K562 (cell line): ENCODE measurements around the gene MTHFSD. TPM values are rescaled to one million over a fixed set of nuclear protein-coding genes. Genes with fewer than 3 reads are reported as not detected.

Experiments
- ATAC-seq: fragments of 200-7000 bp; cut with Tn5 transposase; 3 replicates; pipeline ENCODE4 v1.9.1; 2020; ENCODE audit warnings: moderate library complexity
- BruUV-seq: library from RNA; stranded (reverse); fragments of 400-500 nt; replicated peaks from 2 replicates; lab custom pipeline; 2021; lab: Mats Ljungman, UMichigan
- CTCF ChIA-PET: fragments of 300-600 bp; formaldehyde crosslinking; extraction: SDS; loops from one replicate; lab custom pipeline; 2021; ENCODE audit warnings: low intra/inter-chr PET ratio; lab: Yijun Ruan, JAX
- POLR2A ChIA-PET: fragments of 300-600, 350-650 bp; sonication (Branson Sonifier 250); formaldehyde crosslinking; extraction: SDS; loops from one replicate; lab custom pipeline; 2021; ENCODE audit warnings: antibody characterized with exemption, inconsistent platforms; lab: Yijun Ruan, JAX
- DNase-seq, 4 experiments: peaks; one replicate each; pipeline versions ENCODE4 v3.0.0 to v3.0.0-alpha.2; 2011 to 2018; ENCODE audit warnings: low spot score in 3 of 4, mixed read lengths in 3 of 4; ENCODE audit errors: extremely low read depth in 1 of 4
- FAIRE-seq: peaks from 2 replicates; lab custom pipeline; 2011; peaks lifted over from hg19 to GRCh38; lab: Jason Lieb, UNC
- H2AFZ ChIP-seq: 2 replicates; pipeline ENCODE4 v1.6.0; 2011; ENCODE audit warnings: low read depth, low read length, control low read depth, inconsistent platforms
- H3K27ac ChIP-seq: fragments of 200-600 bp; 3 replicates; pipeline ENCODE4 v1.8.0; 2011; ENCODE audit warnings: low read depth, mild to moderate bottlenecking, control low read depth, inconsistent platforms, low read length, moderate library complexity, mixed read lengths; ENCODE audit errors: extremely low read depth
- H3K27me3 ChIP-seq, 2 experiments: fragments of 300-600 bp in 1 of 2; 2 replicates in 1 of 2; 3 replicates in 1 of 2; pipeline versions ENCODE4 v1.6.0 to v1.8.0; 2011; ENCODE audit warnings: inconsistent platforms in 2 of 2, low read length in 2 of 2, mild to moderate bottlenecking in 1 of 2, mixed read lengths in 1 of 2, moderate library complexity in 1 of 2; ENCODE audit not compliant: control insufficient read depth in 2 of 2, insufficient read depth in 2 of 2
- H3K36me3 ChIP-seq: fragments of 300-600 bp; 3 replicates; pipeline ENCODE4 v1.8.0; 2011; ENCODE audit warnings: mild to moderate bottlenecking, low read length, inconsistent platforms; ENCODE audit not compliant: control insufficient read depth, insufficient read depth
- H3K4me1 ChIP-seq, 2 experiments: fragments of 200-600 bp in 1 of 2; replicated peaks in 1 of 2; 2 replicates in 1 of 2; 3 replicates in 1 of 2; pipeline versions ENCODE4 v1.5.1 to v1.8.0; 2011; ENCODE audit warnings: inconsistent platforms in 2 of 2, low read length in 2 of 2, mild to moderate bottlenecking in 1 of 2, mixed read lengths in 1 of 2, moderate library complexity in 1 of 2; ENCODE audit not compliant: control insufficient read depth in 2 of 2, insufficient read depth in 2 of 2
- H3K4me2 ChIP-seq: 2 replicates; pipeline ENCODE4 v1.6.1; 2011; ENCODE audit warnings: low read length, control low read depth, inconsistent platforms, mixed read lengths; ENCODE audit not compliant: insufficient read depth
- H3K4me3 ChIP-seq: fragments of 200-600 bp; sonication (generic), shearing (Covaris generic); 2 replicates; pipeline ENCODE4 v1.5.1; 2016; ENCODE audit warnings: control low read depth, inconsistent platforms
- H3K79me2 ChIP-seq: fragments of 200-600 bp; 3 replicates; pipeline ENCODE4 v1.8.0; 2011; ENCODE audit warnings: low read length, inconsistent platforms; ENCODE audit not compliant: control insufficient read depth, insufficient read depth
- H3K9ac ChIP-seq, 2 experiments: 2 replicates each; pipeline versions ENCODE4 v1.6.0 to v1.6.1; 2011; ENCODE audit warnings: low read depth in 2 of 2, low read length in 2 of 2, control low read depth in 1 of 2, inconsistent platforms in 1 of 2, mild to moderate bottlenecking in 1 of 2, mixed read lengths in 1 of 2; ENCODE audit not compliant: insufficient read depth in 1 of 2
- H3K9me1 ChIP-seq: one replicate; pipeline ENCODE4 v1.6.0; 2011; ENCODE audit warnings: inconsistent platforms, mild to moderate bottlenecking, low read length, moderate library complexity; ENCODE audit not compliant: control insufficient read depth, insufficient read depth
- H3K9me3 ChIP-seq: replicated peaks from 2 replicates; pipeline ENCODE4 v1.5.1; 2011; ENCODE audit warnings: low read depth, low read length, inconsistent platforms; ENCODE audit not compliant: control insufficient read depth, insufficient read depth
- H4K20me1 ChIP-seq: replicated peaks from 2 replicates; pipeline ENCODE4 v1.6.1; 2011; ENCODE audit warnings: low read length, inconsistent platforms, mixed read lengths; ENCODE audit not compliant: control insufficient read depth, insufficient read depth
- E2F3 ChIP-seq: fragments of 250-450 bp; sonication (Bioruptor Pico); IDR thresholded peaks from 2 replicates; pipeline ENCODE4 v1.4.0; 2020; ENCODE audit warnings: mild to moderate bottlenecking
- KDM2B ChIP-seq: fragments of 250-450 bp; sonication (Bioruptor Pico); IDR thresholded peaks from 2 replicates; pipeline ENCODE4 v1.8.0; 2021; ENCODE audit warnings: mild to moderate bottlenecking, moderate library complexity
- NR2C1 ChIP-seq, 2 experiments: fragments of 450-650 bp; IDR thresholded peaks; 2 replicates each; pipeline ENCODE4 v1.6.1; 2017; ENCODE audit warnings: mild to moderate bottlenecking in 2 of 2, antibody characterized with exemption in 1 of 2, inconsistent platforms in 1 of 2, missing compliant biosample characterization in 1 of 2, missing genetic modification characterization in 1 of 2
- PREB ChIP-seq: sonication (generic); formaldehyde crosslinking; IDR thresholded peaks from 2 replicates; pipeline ENCODE4 v1.8.1; 2023; ENCODE audit warnings: mild to moderate bottlenecking, missing genetic modification reagents
- RBM22 ChIP-seq: fragments of 200-400 bp; formaldehyde crosslinking; IDR thresholded peaks from 2 replicates; pipeline ENCODE4 v1.6.1; 2018; ENCODE audit warnings: low read length, low read depth; ENCODE audit not compliant: poor library complexity, severe bottlenecking
- ZFP36 ChIP-seq: fragments of 150-350 bp; IDR thresholded peaks from 2 replicates; pipeline ENCODE4 v1.6.1; 2018; ENCODE audit warnings: low read length, low read depth; ENCODE audit not compliant: partially characterized antibody
- ZNF740 ChIP-seq, 3 experiments: fragments of 200-800 bp in 1 of 3; sonication (Bioruptor generic) in 1 of 3; sonication (generic) in 1 of 3; formaldehyde crosslinking in 1 of 3; IDR thresholded peaks; 2 replicates each; pipeline versions ENCODE4 v1.6.1 to v1.8.0; 2016 to 2022; ENCODE audit warnings: mild to moderate bottlenecking in 2 of 3, missing compliant biosample characterization in 2 of 3, missing genetic modification characterization in 2 of 3, missing genetic modification reagents in 1 of 3
- whole genome bisulfite sequencing: fragments of 100-300 bp; shearing (Covaris generic); methylation state at CpG from one replicate; pipeline ENCODE4 v1.1.6; 2016; ENCODE audit warnings: low coverage, mixed read lengths; ENCODE audit not compliant: insufficient coverage; ENCODE audit errors: missing lambda C conversion rate; 5-methylcytosine and 5-hydroxymethylcytosine counted together
- in situ Hi-C: fragments of 300-500 bp; cut with MboI; formaldehyde crosslinking; loops from 4 replicates; pipeline ENCODE4 v1.15.0; 2018; ENCODE audit warnings: inconsistent platforms, mixed read lengths
- intact Hi-C: fragments of 100-400 bp; cut with micrococcal nuclease; formaldehyde crosslinking; loops from 2 replicates; pipeline ENCODE4 v1.14.2; 2022
- polyA plus RNA-seq, 8 experiments: library from polyadenylated mRNA; depleted of rRNA in 4 of 8; stranded (reverse) in 5 of 8; unstranded in 3 of 8; fragments of >200 nt; fragmentation: Nextera tagmentation in 2 of 8; fragmentation: Illumina TruSeq in 1 of 8; extraction: Ambion mirVana in 2 of 8; extraction: Trizol in 1 of 8; gene quantifications; 2 replicates each; pipeline versions ENCODE4 v1.2.1 to v1.2.3, GENCODE V29; 2011 to 2014; ENCODE audit warnings: inconsistent platforms in 1 of 8, missing spikeins in 1 of 8
- total RNA-seq, 7 experiments: library from RNA; depleted of rRNA in 6 of 7; stranded (reverse); fragments of >200 nt in 6 of 7; fragmentation: Illumina TruSeq in 2 of 7; extraction: Trizol in 2 of 7; gene quantifications; 2 replicates each; pipeline versions ENCODE4 v1.2.1 to v1.2.3, GENCODE V29; 2011 to 2021; ENCODE audit warnings: low replicate concordance in 1 of 7

Gene MTHFSD
- total and polyA plus RNA-seq, 9 of the 15 experiments (the other 6 are each of a cell fraction or from before 2014, with no cell fraction given), result 3.2 to 20.2 (median 12.0) TPM

GRCh38 chr16:86508947-86509758 is 45.9 kb downstream of the MTHFSD start (continued):
- no peak for TF ChIP-seq PREB (CRISPR knock-in tag)
- TF ChIP-seq ZFP36, result no peak
- TF ChIP-seq KDM2B (CRISPR knock-in tag), result no peak

GRCh38 chr16:86508028-86508946 is 46.7 kb downstream of the MTHFSD start:
- 42% methylated on average over 34 of the region's 99 CpGs for WGBS
- ChIA-PET POLR2A (interaction anchor here (0.6 to 0.7 kb wide), 2 partner anchors 16 to 555 kb away, joined by 3 to 5 read pairs; no protein-coding TSS in a partner anchor), CTCF (no interaction called here)
- Histone ChIP-seq H3K4me1 (peaks cover 0 to 11% of the 10 kb centered on the region in 2 experiments; a peak in 2 of 5 replicates), H3K9ac (no peak overlapping the region), H3K4me2 (no peak overlapping the region), H3K9me3 (no peaks in the 10 kb centered on the region), H2AFZ (no peak overlapping the region), H3K9me1 (no peaks in the 10 kb centered on the region), H4K20me1 (no peaks in the 10 kb centered on the region), H3K79me2 (no peaks in the 10 kb centered on the region), H3K27ac (no peak overlapping the region), H3K27me3 (peaks cover 34 to 59% of the 10 kb centered on the region in 2 experiments), H3K36me3 (no peaks in the 10 kb centered on the region), H3K4me3 (no peak overlapping the region)
- no peak for FAIRE-seq
- ATAC-seq, result no peak
- in situ Hi-C loops (no loop called here), intact Hi-C loops (no loop called here)
- BruUV-seq, result no TSS peak
- DNase-seq, result no peak
- TF ChIP-seq E2F3 (CRISPR knock-in tag), result no peak
- no peak for TF ChIP-seq ZNF740 (CRISPR knock-in tag; IDR thresholded peaks at IDR 0.05)
- TF ChIP-seq ZNF740 (tag; IDR thresholded peaks at IDR 0.05), result no peak
- no peak for TF ChIP-seq RBM22
- no peak for TF ChIP-seq NR2C1 (IDR thresholded peaks at IDR 0.05)
- no peak for TF ChIP-seq NR2C1 (tag; IDR thresholded peaks at IDR 0.05)
